Measurements from ENCODE around the gene SAFB.

Gene SAFB

DNA sequence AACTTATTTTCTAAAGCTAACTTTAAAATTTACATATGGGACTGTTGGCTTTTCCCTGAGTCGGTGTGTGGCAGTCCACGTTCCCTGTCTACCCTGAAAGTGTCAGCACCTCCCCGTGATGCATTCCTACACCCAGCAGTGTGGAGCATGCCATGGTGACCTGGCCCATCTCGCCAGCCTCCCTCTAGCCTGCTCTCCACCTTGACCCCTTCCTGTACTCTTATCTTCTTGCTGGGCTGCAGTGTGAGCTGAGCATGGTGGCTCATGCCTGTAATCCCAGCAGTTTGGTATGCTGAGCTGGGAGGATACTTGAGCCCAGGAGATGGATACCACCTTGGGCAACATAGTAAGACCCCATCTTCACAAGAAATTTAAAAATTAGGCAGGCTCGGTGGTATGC lies 32.0 kb downstream of the SAFB start:
- no peak overlapping the region for H3K4me2 ChIP-seq (ENCODE audit: low read length)
- H3K4me3 ChIP-seq (ENCODE audit: low read length), result no peak overlapping the region
- H3K9ac ChIP-seq (ENCODE audit: low read length), result no peak overlapping the region
- TF ChIP-seq CTCF (IDR thresholded peaks at IDR 0.05; ENCODE audit: low read depth, low read length) (no peak), EZH2phosphoT487 (IDR thresholded peaks at IDR 0.05; ENCODE audit: low read depth) (no peak)
- no peaks in the 10 kb centered on the region for H3K9me3 ChIP-seq (ENCODE audit: insufficient read depth, low read length)
- H3K27me3 ChIP-seq (ENCODE audit: low read depth, low read length), result no peaks in the 10 kb centered on the region
- peaks cover 74% of the 10 kb centered on the region for H3K36me3 ChIP-seq (replicated peaks; ENCODE audit: low read depth, low read length)
- peaks cover 3% of the 10 kb centered on the region; the same call in 1 of the 2 replicates for H4K20me1 ChIP-seq (ENCODE audit: insufficient read depth, low read length)
- H3K4me1 ChIP-seq (ENCODE audit: low read length), result no peaks in the 10 kb centered on the region
- H3K79me2 ChIP-seq (ENCODE audit: low read length), result peaks cover 46% of the 10 kb centered on the region
- H2AFZ ChIP-seq (ENCODE audit: low read depth, low read length), result no peak overlapping the region
- no peak overlapping the region for H3K27ac ChIP-seq (ENCODE audit: low read length)

DNA sequence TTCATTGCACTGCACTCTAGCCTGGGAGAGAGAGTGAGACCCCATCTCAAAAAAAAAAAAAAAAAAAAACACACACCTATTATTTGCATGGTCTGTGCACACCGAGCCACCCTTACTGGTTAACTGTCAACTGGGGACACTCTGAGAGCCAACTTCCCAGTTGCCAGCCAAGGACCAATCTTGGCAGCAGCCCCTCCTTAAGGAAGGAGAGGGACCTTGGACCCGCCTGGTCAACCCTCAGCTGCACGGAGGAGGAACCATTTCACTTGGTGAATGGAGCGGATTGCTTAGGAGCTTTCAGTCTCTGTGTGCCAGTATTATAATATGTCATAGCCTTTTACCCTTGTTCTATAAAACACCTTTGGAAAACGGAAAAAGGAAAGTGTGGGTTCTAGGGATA lies 32.5 kb downstream of the SAFB start:
- Histone ChIP-seq H3K27ac (ENCODE audit: low read length) (no peak overlapping the region), H3K4me1 (ENCODE audit: low read length) (no peaks in the 10 kb centered on the region), H3K4me2 (ENCODE audit: low read length) (no peak overlapping the region), H4K20me1 (ENCODE audit: insufficient read depth, low read length) (peaks cover 3% of the 10 kb centered on the region; the same call in 1 of the 2 replicates), H3K27me3 (ENCODE audit: low read depth, low read length) (no peaks in the 10 kb centered on the region), H3K9me3 (ENCODE audit: insufficient read depth, low read length) (no peaks in the 10 kb centered on the region), H3K9ac (ENCODE audit: low read length) (no peak overlapping the region), H3K79me2 (ENCODE audit: low read length) (peaks cover 43% of the 10 kb centered on the region; the same call in 1 of the 2 replicates), H3K36me3 (replicated peaks; ENCODE audit: low read depth, low read length) (peaks cover 71% of the 10 kb centered on the region), H2AFZ (ENCODE audit: low read depth, low read length) (no peak overlapping the region), H3K4me3 (ENCODE audit: low read length) (no peak overlapping the region)
- TF ChIP-seq CTCF (IDR thresholded peaks at IDR 0.05; ENCODE audit: low read depth, low read length), result no peak
- no peak for TF ChIP-seq EZH2phosphoT487 (IDR thresholded peaks at IDR 0.05; ENCODE audit: low read depth)

GRCh38 chr19:5661483-5661882 lies 38.6 kb downstream of the SAFB start:
- Histone ChIP-seq H3K79me2 (ENCODE audit: low read length) (peaks cover 21% of the 10 kb centered on the region; the same call in 1 of the 2 replicates), H4K20me1 (ENCODE audit: insufficient read depth, low read length) (0 out of 2 replicates have a peak, but pooled peaks cover 2% of the 10 kb centered on the region), H3K4me3 (ENCODE audit: low read length) (no peak overlapping the region), H3K36me3 (replicated peaks; ENCODE audit: low read depth, low read length) (peaks cover 63% of the 10 kb centered on the region), H3K27me3 (ENCODE audit: low read depth, low read length) (no peaks in the 10 kb centered on the region), H3K4me2 (ENCODE audit: low read length) (no peak overlapping the region), H3K9ac (ENCODE audit: low read length) (no peak overlapping the region), H2AFZ (ENCODE audit: low read depth, low read length) (no peak overlapping the region), H3K27ac (ENCODE audit: low read length) (no peak overlapping the region), H3K4me1 (ENCODE audit: low read length) (no peaks in the 10 kb centered on the region), H3K9me3 (ENCODE audit: insufficient read depth, low read length) (no peaks in the 10 kb centered on the region)
- TF ChIP-seq EZH2phosphoT487 (IDR thresholded peaks at IDR 0.05; ENCODE audit: low read depth) (no peak), CTCF (IDR thresholded peaks at IDR 0.05; ENCODE audit: low read depth, low read length) (no peak)

DNA sequence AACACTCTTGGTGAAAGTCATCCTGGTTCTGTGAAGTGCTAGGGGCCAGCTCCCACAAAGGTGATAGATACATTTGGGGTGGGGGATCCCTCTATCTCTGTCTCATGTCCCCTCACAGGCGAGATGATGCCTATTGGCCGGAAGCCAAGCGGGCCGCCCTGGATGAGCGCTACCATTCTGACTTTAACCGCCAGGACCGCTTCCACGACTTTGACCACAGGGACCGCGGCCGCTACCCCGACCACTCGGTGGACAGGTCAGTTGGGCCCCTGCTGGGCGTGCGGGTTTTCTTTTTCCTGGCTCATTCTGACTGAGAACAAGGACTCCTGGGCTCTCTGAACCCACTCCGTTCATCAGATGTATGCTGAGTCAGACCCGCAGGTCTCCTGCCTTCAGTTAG lies 41.0 kb downstream of the SAFB start:
- H3K36me3 ChIP-seq (replicated peaks; ENCODE audit: low read depth, low read length), result peaks cover 65% of the 10 kb centered on the region
- H3K4me2 ChIP-seq (ENCODE audit: low read length), result no peak overlapping the region
- H3K27me3 ChIP-seq (ENCODE audit: low read depth, low read length), result no peaks in the 10 kb centered on the region
- no peak overlapping the region for H2AFZ ChIP-seq (ENCODE audit: low read depth, low read length)
- no peak for TF ChIP-seq CTCF (IDR thresholded peaks at IDR 0.05; ENCODE audit: low read depth, low read length)
- H3K9me3 ChIP-seq (ENCODE audit: insufficient read depth, low read length), result no peaks in the 10 kb centered on the region
- H4K20me1 ChIP-seq (ENCODE audit: insufficient read depth, low read length), result peaks cover 11% of the 10 kb centered on the region; the same call in 1 of the 2 replicates
- H3K4me1 ChIP-seq (ENCODE audit: low read length), result no peaks in the 10 kb centered on the region
- H3K27ac ChIP-seq (ENCODE audit: low read length), result no peak overlapping the region
- peaks cover 17% of the 10 kb centered on the region; the same call in 1 of the 2 replicates for H3K79me2 ChIP-seq (ENCODE audit: low read length)
- no peak overlapping the region for H3K9ac ChIP-seq (ENCODE audit: low read length)
- H3K4me3 ChIP-seq (ENCODE audit: low read length), result no peak overlapping the region
